OCI-LY3 (cell line): Measurements from ENCODE around the gene C19orf12.

Experiments
- CTCF ChIP-seq: fragments of 200-600, 300-600 bp; sonication (generic); IDR thresholded peaks from 2 replicates; pipeline ENCODE4 v1.5.1; 2014; ENCODE audit warnings: antibody characterized with exemption, low read length, low read depth
- EZH2phosphoT487 ChIP-seq: fragments of 200-600 bp; shearing (Covaris generic); IDR thresholded peaks from 2 replicates; pipeline ENCODE4 v1.6.1; 2018; ENCODE audit warnings: antibody characterized with exemption, mixed run types, low read depth

GRCh38 chr19:29671393-29672160 lies 43.5 kb downstream of the C19orf12 start:
- TF ChIP-seq CTCF (no peak), EZH2phosphoT487 (no peak)
